Epithelial cell of proximal tubule (primary cell): Measurements from ENCODE around the gene COMT. TPM values are rescaled to one million over a fixed set of nuclear protein-coding genes. Genes with fewer than 3 reads are reported as not detected.

Experiments
- DNase-seq: peaks from one replicate; pipeline ENCODE4 v3.0.0-alpha.2; 2011; ENCODE audit warnings: low read depth
- H3K4me3 ChIP-seq: 2 replicates; pipeline ENCODE4 v1.5.1; 2011; ENCODE audit warnings: low read depth, mild to moderate bottlenecking, low read length
- CTCF ChIP-seq: conservative IDR thresholded peaks from 2 replicates; pipeline ENCODE4 v1.5.1; 2012; ENCODE audit warnings: low read depth, mild to moderate bottlenecking, low read length
- total RNA-seq: library from RNA; depleted of rRNA; stranded (reverse); fragments of >200 nt; gene quantifications from 2 replicates; pipeline ENCODE4 v1.2.3, GENCODE V29; 2015

Gene COMT
- total RNA-seq, 1 donor from 2014 or later: 272 TPM

GRCh38 chr22:19986410-19987341, 45.1 kb downstream of the COMT start:
- TF ChIP-seq CTCF: no peak
- no peak for DNase-seq
- peak overlapping the region; percentile 72 for H3K4me3 ChIP-seq

GRCh38 chr22:19987394-19988306, 46.1 kb downstream of the COMT start:
- DNase-seq: no peak
- no peak for TF ChIP-seq CTCF
- no peak overlapping the region for H3K4me3 ChIP-seq

- no peak for TF ChIP-seq CTCF
- DNase-seq: no peak
- no peak overlapping the region for H3K4me3 ChIP-seq
Measured at GRCh38 chr22:19988331-19988808, 46.8 kb downstream of the COMT start.

- DNase-seq: no peak
- H3K4me3 ChIP-seq: no peak overlapping the region
- no peak for TF ChIP-seq CTCF
Measured at GRCh38 chr22:19988965-19989724, 47.6 kb downstream of the COMT start.

- no peak overlapping the region for H3K4me3 ChIP-seq
- no peak for TF ChIP-seq CTCF
- DNase-seq: no peak
Measured at GRCh38 chr22:19989725-19990067, 48.1 kb downstream of the COMT start.

GRCh38 chr22:19990188-19990587, 48.6 kb downstream of the COMT start:
- no peak for DNase-seq
- no peak overlapping the region for H3K4me3 ChIP-seq
- TF ChIP-seq CTCF: no peak
